CD4-positive, alpha-beta T cell treated with Interferon gamma for 1 hour (primary cell): ENCODE measurements around the gene GAK.

Experiments used
- DNase-seq: peaks from one replicate; pipeline ENCODE4 v3.0.0-alpha.2; 2020

GAK gene

GRCh38 chr4:964346-965025 is 32.4 kb upstream of the GAK start:
- DNase-seq = no peak

GRCh38 chr4:963276-964225 is 31.4 kb upstream of the GAK start:
- DNase-seq = no peak

- no peak for DNase-seq
Measured at GRCh38 chr4:962231-963208, 30.4 kb upstream of the GAK start.

GRCh38 chr4:961351-962230 is 29.5 kb upstream of the GAK start:
- DNase-seq = no peak

GRCh38 chr4:960636-961350 is 28.7 kb upstream of the GAK start:
- no peak for DNase-seq

GRCh38 chr4:960140-960635 is 28.1 kb upstream of the GAK start:
- DNase-seq = no peak

- no peak for DNase-seq
Measured at GRCh38 chr4:959338-960139, 27.4 kb upstream of the GAK start.

- DNase-seq = no peak
Measured at GRCh38 chr4:958696-959337, 26.7 kb upstream of the GAK start.

GRCh38 chr4:958314-958665 is 26.2 kb upstream of the GAK start:
- DNase-seq = no peak

GRCh38 chr4:957581-958313 is 25.6 kb upstream of the GAK start:
- no peak for DNase-seq

GRCh38 chr4:957231-957580 is 25.1 kb upstream of the GAK start:
- DNase-seq = no peak

GRCh38 chr4:956531-957230 is 24.6 kb upstream of the GAK start:
- DNase-seq = no peak

GRCh38 chr4:955931-956381 is 23.8 kb upstream of the GAK start:
- DNase-seq = no peak

GRCh38 chr4:955161-955921 is 23.2 kb upstream of the GAK start:
- DNase-seq = no peak

GRCh38 chr4:954211-955020 is 22.3 kb upstream of the GAK start:
- no peak for DNase-seq

- DNase-seq = no peak
Measured at GRCh38 chr4:953574-953915, 21.4 kb upstream of the GAK start.
